SH-SY5Y (cell line): ENCODE data around the gene PREX1.

ENCODE experiments used
- GATA2 ChIP-seq: IDR thresholded peaks from 2 replicates; pipeline ENCODE4 v1.6.1; 2011; ENCODE audit warnings: mild to moderate bottlenecking, low read depth, low read length
- GATA3 ChIP-seq: IDR thresholded peaks from 2 replicates; pipeline ENCODE4 v1.6.1; 2011; ENCODE audit warnings: low read depth, mild to moderate bottlenecking, low read length, moderate library complexity

- TF ChIP-seq GATA3 (no peak), GATA2 (no peak)
Observed at GRCh38 chr20:48703511-48704219, 124.1 kb downstream of the PREX1 start.
